H1 (cell line): Measurements from ENCODE around the gene MLYCD. TPM values are rescaled to one million over a fixed set of nuclear protein-coding genes. Genes with fewer than 3 reads are reported as not detected.

Experiments
- BACH1 ChIP-seq: IDR thresholded peaks from 2 replicates; pipeline ENCODE4 v1.6.1; 2012; ENCODE audit warnings: low read length, improper control_type of control experiment
- CHD1 ChIP-seq: IDR thresholded peaks from 2 replicates; pipeline ENCODE4 v1.6.1; 2012; ENCODE audit warnings: low read depth, low read length, improper control_type of control experiment
- CTBP2 ChIP-seq: IDR thresholded peaks from 2 replicates; pipeline ENCODE4 v1.7.0; 2011; ENCODE audit warnings: borderline replicate concordance, mild to moderate bottlenecking, moderate library complexity, mixed read lengths, low read length; ENCODE audit not compliant: insufficient read depth, insufficient read length
- RAD21 ChIP-seq, 2 experiments: IDR thresholded peaks in 1 of 2; conservative IDR thresholded peaks in 1 of 2; 2 replicates each; pipeline ENCODE4 v1.6.1; 2011; ENCODE audit warnings: low read depth in 2 of 2, low read length in 2 of 2, improper control_type of control experiment in 1 of 2, inconsistent platforms in 1 of 2, mild to moderate bottlenecking in 1 of 2, moderate library complexity in 1 of 2
- TAF1 ChIP-seq: IDR thresholded peaks from 2 replicates; pipeline ENCODE4 v1.6.1; 2011; ENCODE audit warnings: mild to moderate bottlenecking, low read depth, low read length
- TCF12 ChIP-seq: IDR thresholded peaks from 2 replicates; pipeline ENCODE4 v1.6.1; 2011; ENCODE audit warnings: low read depth, mild to moderate bottlenecking, low read length
- TEAD4 ChIP-seq: IDR thresholded peaks from 2 replicates; pipeline ENCODE4 v1.6.1; 2012; ENCODE audit warnings: low read depth, low read length, inconsistent platforms, mixed read lengths
- polyA plus RNA-seq, 7 experiments: library from polyadenylated mRNA; depleted of rRNA in 3 of 7; stranded (reverse) in 5 of 7; unstranded in 2 of 7; fragments of >200 nt in 5 of 7; fragments of 200-250 nt in 2 of 7; gene quantifications; 1 replicate in 5 of 7; 2 replicates in 1 of 7; 4 replicates in 1 of 7; pipeline versions ENCODE4 v1.2.1 to v1.2.3, GENCODE V29; 2011 to 2013; ENCODE audit warnings: missing spikeins in 2 of 7, mixed read lengths in 2 of 7
- total RNA-seq: library from RNA; stranded (reverse); fragmentation: NEBNext Ultra II Directional; extraction: Animal tissue kit (Norgen Biotek cat#: 25700); gene quantifications from 2 replicates; pipeline ENCODE4 v1.2.1, GENCODE V29; 2021
- TF ChIP-seq, protein P1 (sequence below): IDR thresholded peaks from 2 replicates; pipeline ENCODE4 v1.6.1; 2012; ENCODE audit warnings: inconsistent platforms
- TF ChIP-seq, protein P2 (sequence below): IDR thresholded peaks from 2 replicates; pipeline ENCODE4 v1.6.1; 2011; ENCODE audit warnings: low read length, improper control_type of control experiment

Gene MLYCD
- total and polyA plus RNA-seq, 2 of the 8 experiments (the other 6 are each of a cell fraction or from before 2014, with no cell fraction given) = 3.7 to 7.0 TPM

DNA sequence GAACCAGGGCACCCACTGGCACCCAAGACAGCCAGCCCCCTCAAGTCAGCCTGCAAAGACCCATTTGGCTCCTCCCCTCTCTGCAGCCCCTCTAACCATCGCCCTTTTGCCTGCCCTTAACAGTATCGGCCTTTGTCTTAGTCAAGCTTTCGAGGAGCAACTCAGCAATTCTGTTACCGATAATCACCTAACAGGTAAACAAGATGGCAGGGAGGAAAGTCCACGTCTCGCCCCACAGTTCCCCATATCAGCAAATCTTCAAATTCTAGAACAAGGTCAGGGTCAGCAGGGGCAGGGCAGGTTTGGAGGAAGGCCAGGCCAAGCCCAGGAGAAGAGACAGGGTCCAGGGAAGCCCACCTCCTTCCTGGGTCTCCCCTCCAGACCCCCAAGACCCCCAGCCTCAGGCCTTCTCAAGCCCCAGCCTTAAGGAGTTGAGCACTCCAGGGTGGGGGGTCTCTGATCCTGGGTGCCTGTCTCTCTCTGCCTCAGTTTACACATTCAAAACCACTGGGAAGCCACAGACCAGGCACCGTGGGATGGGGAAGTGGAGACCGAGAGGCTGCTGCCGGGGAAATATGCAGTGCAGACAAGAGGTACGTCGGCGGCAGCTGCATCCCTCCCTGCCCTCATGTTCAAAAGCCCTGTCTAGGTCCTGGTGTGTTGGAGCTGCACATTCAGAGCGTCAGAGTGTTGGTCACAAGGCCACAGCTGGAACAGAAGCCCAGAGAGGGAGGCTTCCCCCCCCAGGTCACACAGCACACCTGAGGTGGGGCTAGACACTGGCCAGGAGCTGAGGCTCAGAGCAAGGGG lies 50.2 kb downstream of the MLYCD start (continued):
- TF ChIP-seq, protein P1, sequence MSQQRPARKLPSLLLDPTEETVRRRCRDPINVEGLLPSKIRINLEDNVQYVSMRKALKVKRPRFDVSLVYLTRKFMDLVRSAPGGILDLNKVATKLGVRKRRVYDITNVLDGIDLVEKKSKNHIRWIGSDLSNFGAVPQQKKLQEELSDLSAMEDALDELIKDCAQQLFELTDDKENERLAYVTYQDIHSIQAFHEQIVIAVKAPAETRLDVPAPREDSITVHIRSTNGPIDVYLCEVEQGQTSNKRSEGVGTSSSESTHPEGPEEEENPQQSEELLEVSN = no peak
- no peak for TF ChIP-seq TEAD4
- TF ChIP-seq TAF1 = no peak
- no peak for TF ChIP-seq CHD1
- no peak for TF ChIP-seq BACH1
- TF ChIP-seq, protein P2, sequence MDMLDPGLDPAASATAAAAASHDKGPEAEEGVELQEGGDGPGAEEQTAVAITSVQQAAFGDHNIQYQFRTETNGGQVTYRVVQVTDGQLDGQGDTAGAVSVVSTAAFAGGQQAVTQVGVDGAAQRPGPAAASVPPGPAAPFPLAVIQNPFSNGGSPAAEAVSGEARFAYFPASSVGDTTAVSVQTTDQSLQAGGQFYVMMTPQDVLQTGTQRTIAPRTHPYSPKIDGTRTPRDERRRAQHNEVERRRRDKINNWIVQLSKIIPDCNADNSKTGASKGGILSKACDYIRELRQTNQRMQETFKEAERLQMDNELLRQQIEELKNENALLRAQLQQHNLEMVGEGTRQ = no peak
- TF ChIP-seq TCF12 = no peak
- no peak for TF ChIP-seq CTBP2
- TF ChIP-seq RAD21 (IDR thresholded peaks at IDR 0.05 in 1 of 2, conservative IDR thresholded peaks at IDR 0.05 in 1 of 2; ENCODE audit: low read depth in 2 of 2, low read length in 2 of 2) = no peak
